ENCODE results near the gene ATAD3A. TPM values are rescaled to one million over a fixed set of nuclear protein-coding genes. Genes with fewer than 3 reads are reported as not detected.

ATAD3A gene
- total and polyA plus RNA-seq, 2 of the 4 experiments (the other 2 are of a cell fraction) = 27.2 to 34.0 TPM

DNA sequence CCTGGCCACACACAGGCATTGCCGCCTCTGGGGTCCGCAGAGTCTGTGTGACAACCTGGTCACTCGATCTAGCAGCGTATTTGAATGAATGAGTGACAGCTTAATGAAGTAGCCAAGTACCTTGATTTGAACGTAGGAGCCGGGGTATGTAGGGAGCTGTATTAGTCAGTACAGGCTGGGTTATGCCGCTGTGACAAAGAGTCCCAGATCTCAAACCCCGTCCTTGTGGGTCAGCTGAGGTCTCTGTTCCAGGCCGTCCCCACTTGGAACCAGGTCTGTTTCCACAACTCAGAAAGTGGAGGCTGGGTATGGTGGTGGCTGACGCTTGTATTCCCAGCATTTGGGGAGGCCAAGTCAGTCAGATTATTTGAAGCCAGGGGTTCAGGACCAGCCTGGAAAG lies 20.4 kb upstream of the ATAD3A start:
- Histone ChIP-seq H3K14ac (replicated peaks; ENCODE audit: low read depth, low read length) (no peak overlapping the region), H3K9me3 (ENCODE audit: control insufficient read depth, insufficient read depth, low read length) (no peaks in the 10 kb centered on the region; the same call in none of the 2 replicates), H3K18ac (ENCODE audit: low read depth, low read length) (no peak overlapping the region), H4K8ac (ENCODE audit: low read depth in 2 of 2, low read length in 2 of 2) (no peak overlapping the region), H3K79me1 (ENCODE audit: low read depth in 1 of 2, low read length in 2 of 2) (peaks cover 3 to 4% of the 10 kb centered on the region in 2 experiments; a peak in 2 of 4 replicates), H4K5ac (ENCODE audit: low read depth, low read length) (no peak overlapping the region), H3K4me1 (ENCODE audit: control insufficient read depth, insufficient read depth, low read length) (no peaks in the 10 kb centered on the region), H2BK20ac (ENCODE audit: low read depth, low read length) (no peak overlapping the region), H4K20me1 (ENCODE audit: insufficient read depth, low read length) (no peaks in the 10 kb centered on the region), H3K23ac (ENCODE audit: low read depth, low read length) (no peak overlapping the region), H2AK9ac (replicated peaks; ENCODE audit: low read depth, low read length, poor library complexity) (no peak overlapping the region), H3K56ac (ENCODE audit: extremely low read depth, insufficient read depth, low read length) (no peak overlapping the region), H3K4me3 (ENCODE audit: insufficient read depth, low read depth, low read length) (no peak overlapping the region), H2AFZ (replicated peaks; ENCODE audit: low read length, poor library complexity) (no peak overlapping the region), H3K9ac (ENCODE audit: low read depth, low read length) (no peak overlapping the region), H2AK5ac (ENCODE audit: low read depth, low read length) (no peak overlapping the region), H2BK120ac (ENCODE audit: low read depth, low read length) (no peak overlapping the region), H2BK15ac (ENCODE audit: low read depth, low read length) (no peak overlapping the region), H3K9me1 (ENCODE audit: insufficient read depth, low read length) (no peaks in the 10 kb centered on the region), H4K91ac (ENCODE audit: insufficient read depth, low read depth, low read length) (no peak overlapping the region), H3K4ac (ENCODE audit: low read depth, low read length) (no peak overlapping the region), H3K27me3 (ENCODE audit: control insufficient read depth, insufficient read depth, low read length) (no peaks in the 10 kb centered on the region), H3K4me2 (ENCODE audit: low read depth, low read length) (no peak overlapping the region), H2BK5ac (ENCODE audit: low read depth, low read length, poor library complexity, severe bottlenecking) (no peak overlapping the region), H3K27ac (ENCODE audit: insufficient read depth, low read length) (no peak overlapping the region), H3K36me3 (ENCODE audit: control insufficient read depth, insufficient read depth, low read length) (peaks cover 64% of the 10 kb centered on the region)
- dilution Hi-C loops (cut with HindIII; ENCODE audit: low sequenced_read_pairs, unreplicated experiment) (no loop called here), intact Hi-C loops (cut with micrococcal nuclease) (no loop called here), in situ Hi-C loops (cut with MboI; ENCODE audit: low sequenced_read_pairs) (no loop called here)
- ATAC-seq (ENCODE audit: low read depth) (no peak), DNase-seq (no peak)
- POLR2A ChIA-PET (ENCODE audit: unreplicated experiment) = no interaction called here
- CTCF ChIA-PET = no interaction called here
- TF ChIP-seq, protein P1, sequence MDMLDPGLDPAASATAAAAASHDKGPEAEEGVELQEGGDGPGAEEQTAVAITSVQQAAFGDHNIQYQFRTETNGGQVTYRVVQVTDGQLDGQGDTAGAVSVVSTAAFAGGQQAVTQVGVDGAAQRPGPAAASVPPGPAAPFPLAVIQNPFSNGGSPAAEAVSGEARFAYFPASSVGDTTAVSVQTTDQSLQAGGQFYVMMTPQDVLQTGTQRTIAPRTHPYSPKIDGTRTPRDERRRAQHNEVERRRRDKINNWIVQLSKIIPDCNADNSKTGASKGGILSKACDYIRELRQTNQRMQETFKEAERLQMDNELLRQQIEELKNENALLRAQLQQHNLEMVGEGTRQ (IDR thresholded peaks at IDR 0.05; ENCODE audit: low read depth, low read length) = no peak
- no peak for TF ChIP-seq FOS (IDR thresholded peaks at IDR 0.05; ENCODE audit: low read depth, low read length)
- no peak for TF ChIP-seq CHD1 (IDR thresholded peaks at IDR 0.05; ENCODE audit: low read depth, low read length)
- no peak for TF ChIP-seq MAZ (IDR thresholded peaks at IDR 0.05; ENCODE audit: borderline replicate concordance, low read depth, low read length)
- no peak for TF ChIP-seq NFE2L2 (IDR thresholded peaks at IDR 0.05; ENCODE audit: low read depth, low read length)
- TF ChIP-seq POLR2A (IDR thresholded peaks at IDR 0.05; ENCODE audit: low read depth, low read length) = no peak
- TF ChIP-seq RFX5 (IDR thresholded peaks at IDR 0.05; ENCODE audit: low read depth, low read length) = no peak
- TF ChIP-seq SMC3 (IDR thresholded peaks at IDR 0.05; ENCODE audit: low read depth, low read length) = no peak
- TF ChIP-seq CEBPB (IDR thresholded peaks at IDR 0.05; ENCODE audit: low read depth, low read length) = no peak
- TF ChIP-seq, protein P2, sequence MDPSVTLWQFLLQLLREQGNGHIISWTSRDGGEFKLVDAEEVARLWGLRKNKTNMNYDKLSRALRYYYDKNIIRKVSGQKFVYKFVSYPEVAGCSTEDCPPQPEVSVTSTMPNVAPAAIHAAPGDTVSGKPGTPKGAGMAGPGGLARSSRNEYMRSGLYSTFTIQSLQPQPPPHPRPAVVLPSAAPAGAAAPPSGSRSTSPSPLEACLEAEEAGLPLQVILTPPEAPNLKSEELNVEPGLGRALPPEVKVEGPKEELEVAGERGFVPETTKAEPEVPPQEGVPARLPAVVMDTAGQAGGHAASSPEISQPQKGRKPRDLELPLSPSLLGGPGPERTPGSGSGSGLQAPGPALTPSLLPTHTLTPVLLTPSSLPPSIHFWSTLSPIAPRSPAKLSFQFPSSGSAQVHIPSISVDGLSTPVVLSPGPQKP (IDR thresholded peaks at IDR 0.05; ENCODE audit: borderline replicate concordance, low read depth, low read length) = no peak
- no peak for TF ChIP-seq RCOR1 (IDR thresholded peaks at IDR 0.05; ENCODE audit: insufficient replicate concordance, low read length)
- TF ChIP-seq MXI1 (IDR thresholded peaks at IDR 0.05; ENCODE audit: borderline replicate concordance, low read depth, low read length) = no peak
- no peak for TF ChIP-seq MAFK (IDR thresholded peaks at IDR 0.05; ENCODE audit: low read depth, low read length)
- TF ChIP-seq, protein P3, sequence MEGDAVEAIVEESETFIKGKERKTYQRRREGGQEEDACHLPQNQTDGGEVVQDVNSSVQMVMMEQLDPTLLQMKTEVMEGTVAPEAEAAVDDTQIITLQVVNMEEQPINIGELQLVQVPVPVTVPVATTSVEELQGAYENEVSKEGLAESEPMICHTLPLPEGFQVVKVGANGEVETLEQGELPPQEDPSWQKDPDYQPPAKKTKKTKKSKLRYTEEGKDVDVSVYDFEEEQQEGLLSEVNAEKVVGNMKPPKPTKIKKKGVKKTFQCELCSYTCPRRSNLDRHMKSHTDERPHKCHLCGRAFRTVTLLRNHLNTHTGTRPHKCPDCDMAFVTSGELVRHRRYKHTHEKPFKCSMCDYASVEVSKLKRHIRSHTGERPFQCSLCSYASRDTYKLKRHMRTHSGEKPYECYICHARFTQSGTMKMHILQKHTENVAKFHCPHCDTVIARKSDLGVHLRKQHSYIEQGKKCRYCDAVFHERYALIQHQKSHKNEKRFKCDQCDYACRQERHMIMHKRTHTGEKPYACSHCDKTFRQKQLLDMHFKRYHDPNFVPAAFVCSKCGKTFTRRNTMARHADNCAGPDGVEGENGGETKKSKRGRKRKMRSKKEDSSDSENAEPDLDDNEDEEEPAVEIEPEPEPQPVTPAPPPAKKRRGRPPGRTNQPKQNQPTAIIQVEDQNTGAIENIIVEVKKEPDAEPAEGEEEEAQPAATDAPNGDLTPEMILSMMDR (conservative IDR thresholded peaks at IDR 0.05; ENCODE audit: low read depth, low read length) = no peak
- no peak for TF ChIP-seq RAD21 (IDR thresholded peaks at IDR 0.05; ENCODE audit: low read length)
- TF ChIP-seq BHLHE40 (IDR thresholded peaks at IDR 0.05; ENCODE audit: low read depth, low read length) = no peak
- 100% methylated on average over 4 of the region's 10 CpGs; no CpG with 5 or more reads in 1 of the 2 experiments for WGBS, 2 experiments (ENCODE audit: extremely low coverage in 2 of 2, insufficient read length in 1 of 2)
- no TSS peak for BruUV-seq (replicated peaks)

All from IMR-90 (cell line).